DMS153 treated with DMSO at 0.1 percent for 48 hours (cell line): ENCODE measurements around the gene ACTC1.

Experiments
- DNase-seq: peaks from one replicate; lab custom pipeline; 2025; ENCODE audit not compliant: unreplicated experiment; lab: John Stamatoyannopoulos, UW

ACTC1 gene

DNA sequence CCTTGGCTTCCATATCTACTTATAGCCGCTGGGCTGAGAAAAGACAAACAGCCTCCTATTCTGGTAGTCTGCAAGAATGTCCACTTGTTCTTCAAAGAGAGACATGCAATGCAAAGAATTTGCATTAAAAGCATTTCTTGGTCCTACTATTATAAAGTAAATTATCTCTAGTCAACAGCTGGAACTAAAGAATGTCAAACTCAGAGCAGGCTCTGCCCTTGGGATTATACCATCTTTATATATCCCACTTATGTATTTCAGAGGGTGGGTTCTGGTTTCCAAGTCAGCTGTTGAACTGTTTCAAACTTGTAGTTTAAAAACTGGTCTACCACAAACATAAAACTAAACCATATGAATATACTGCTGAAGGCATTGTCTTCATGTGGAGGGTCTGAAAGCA is 7.0 kb upstream of the ACTC1 start:
- no peak for DNase-seq

DNA sequence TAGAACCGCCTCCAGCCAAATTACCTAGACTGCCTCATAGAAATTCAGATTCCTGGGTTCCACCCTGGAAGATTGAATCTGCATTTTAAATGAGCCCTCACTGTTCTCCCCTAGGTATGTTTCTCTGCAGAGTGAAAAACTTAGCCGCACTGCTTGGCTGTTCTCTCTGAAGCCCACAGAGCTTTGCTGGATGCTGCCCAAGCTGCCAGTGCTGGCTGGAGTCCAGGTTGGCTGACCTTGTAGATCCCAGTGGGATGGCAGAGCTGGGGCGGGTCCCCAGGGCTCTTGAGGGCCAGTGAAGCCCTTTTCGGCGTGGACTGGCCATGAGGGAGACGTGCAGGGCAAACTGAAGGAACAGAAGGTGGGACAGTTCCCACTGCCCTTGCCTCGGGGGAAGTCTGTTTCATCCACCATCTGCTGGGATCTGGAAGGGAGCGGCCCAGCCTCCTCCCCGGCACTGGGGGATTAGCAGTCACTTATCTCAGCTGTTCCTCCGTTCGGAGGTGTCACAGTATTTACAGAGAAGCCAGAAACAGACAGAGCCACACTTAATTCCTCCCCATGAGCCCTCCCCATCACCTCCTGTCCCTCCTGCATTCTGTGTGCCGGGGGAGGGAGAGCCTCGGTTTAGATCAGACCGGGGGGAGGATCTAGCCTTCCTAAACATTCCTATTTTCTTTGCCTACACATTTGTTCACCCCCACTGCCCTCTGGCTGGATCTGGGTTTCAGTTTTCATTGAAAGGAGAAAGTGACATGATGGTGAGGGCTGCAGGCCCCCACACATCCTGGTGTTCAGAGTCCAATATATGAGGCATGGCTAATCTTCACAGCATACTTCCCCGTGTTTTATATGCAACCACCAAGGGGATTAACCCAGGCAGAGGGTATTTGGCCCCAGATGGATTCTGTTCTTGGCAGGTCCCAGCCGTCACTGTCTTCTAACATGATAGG is 4.1 kb upstream of the ACTC1 start:
- DNase-seq: no peak

DNA sequence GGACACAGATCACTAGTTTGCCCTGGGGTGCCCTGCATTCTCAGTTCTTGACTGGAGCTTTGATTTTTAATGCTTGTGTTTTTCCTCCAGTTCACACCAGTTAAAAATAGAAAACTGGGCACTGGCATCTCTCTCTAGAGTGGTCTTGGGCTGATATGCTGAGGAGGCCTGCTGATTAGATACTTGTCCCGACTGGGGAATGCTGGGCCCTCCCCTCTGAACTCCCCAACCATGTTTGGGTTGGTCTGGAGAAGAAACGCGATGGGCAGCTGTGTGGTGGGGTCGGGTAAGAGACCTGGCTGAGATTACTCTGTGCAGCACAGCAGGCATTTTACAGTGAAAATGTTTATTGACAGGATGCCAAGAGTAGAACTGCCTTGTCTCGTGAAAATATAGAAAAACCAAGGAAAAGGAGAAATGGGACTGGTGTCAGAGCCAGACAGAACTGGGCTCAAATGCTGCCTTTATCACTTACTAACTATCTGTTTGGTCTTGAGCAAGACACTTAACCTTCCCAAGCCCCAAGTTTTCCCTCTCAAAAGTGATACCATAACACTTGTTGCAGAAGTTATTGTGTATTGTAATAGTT is 1.6 kb upstream of the ACTC1 start:
- DNase-seq: no peak

DNA sequence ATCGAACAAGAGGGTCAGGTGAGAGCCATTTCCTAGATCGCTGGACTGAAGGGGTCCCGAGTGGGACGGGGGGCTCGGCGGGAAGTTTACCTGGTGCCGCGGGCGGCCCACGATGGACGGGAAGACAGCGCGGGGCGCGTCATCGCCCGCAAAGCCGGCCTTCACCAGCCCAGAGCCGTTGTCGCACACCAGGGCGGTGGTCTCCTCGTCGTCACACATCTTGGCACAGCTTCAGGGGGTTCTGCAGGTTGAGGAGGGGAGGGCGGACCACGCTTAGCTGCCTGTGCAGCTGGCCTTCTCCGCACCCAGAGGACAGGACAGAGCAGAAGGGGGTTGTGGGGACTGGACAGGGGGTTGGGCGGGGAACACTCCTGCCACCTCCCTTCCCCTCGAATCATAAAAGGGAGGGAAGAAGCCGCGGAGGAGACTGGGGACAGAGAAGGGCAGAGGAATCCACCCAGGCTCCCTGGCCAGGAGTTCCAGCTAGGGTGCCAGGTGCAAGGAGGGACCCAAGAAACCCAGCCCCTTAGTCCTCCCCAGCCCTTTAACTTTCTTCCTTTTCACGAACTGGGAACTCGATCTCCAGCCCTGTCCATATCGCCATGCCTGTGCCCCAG is 651 bp downstream of the ACTC1 start:
- DNase-seq: no peak

DNA sequence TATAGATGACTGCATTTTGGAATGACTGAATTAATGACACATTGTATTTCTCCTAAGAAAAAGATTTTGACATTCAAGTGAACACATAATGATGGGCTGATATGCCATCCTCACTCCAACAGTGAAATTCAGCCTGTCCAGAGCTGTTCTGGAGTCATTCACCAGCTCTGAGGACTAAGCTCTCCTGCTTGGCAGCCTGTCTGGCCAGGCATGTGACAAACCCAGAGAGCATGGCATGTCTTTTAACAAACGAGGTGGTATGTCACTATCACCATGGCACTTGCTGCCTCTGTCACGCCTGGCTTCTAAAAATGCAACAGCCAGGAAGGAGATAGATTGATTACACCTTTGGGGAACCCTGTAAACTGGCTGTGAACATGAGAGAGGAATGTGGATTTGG is 1.4 kb downstream of the ACTC1 start:
- no peak for DNase-seq

DNA sequence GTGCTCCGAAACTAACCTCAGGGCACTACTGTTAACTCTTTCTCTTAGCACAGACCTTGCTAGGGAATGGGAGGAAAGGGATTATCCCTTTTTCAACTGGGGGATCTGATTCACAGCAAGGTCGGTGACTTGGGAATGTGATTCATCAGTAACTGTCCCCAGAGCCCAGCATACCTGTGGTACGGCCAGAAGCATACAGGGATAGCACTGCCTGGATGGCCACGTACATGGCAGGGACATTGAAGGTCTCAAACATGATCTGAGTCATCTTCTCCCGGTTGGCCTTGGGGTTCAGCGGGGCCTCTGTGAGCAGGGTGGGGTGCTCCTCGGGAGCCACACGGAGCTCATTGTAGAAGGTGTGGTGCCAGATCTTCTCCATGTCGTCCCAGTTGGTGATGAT is 2.3 kb downstream of the ACTC1 start:
- DNase-seq: no peak

DNA sequence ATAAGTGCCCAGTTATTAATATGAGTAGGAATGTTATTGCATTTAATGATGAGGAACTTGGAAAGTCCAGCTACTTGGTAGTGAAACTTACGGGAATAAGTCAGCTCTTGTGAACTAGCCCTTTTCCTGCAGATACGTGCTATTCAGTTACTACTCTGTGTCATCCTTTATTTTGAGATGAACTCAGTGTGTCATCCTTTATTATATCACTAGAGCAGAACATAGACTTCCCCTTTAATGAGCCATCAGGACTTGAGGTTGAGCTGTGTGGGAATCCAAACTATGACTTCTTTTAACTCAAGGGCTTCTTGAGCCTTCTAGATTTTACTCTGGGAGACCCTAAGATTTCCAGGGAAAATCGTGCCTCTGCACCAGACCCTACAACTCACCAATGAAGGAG is 3.6 kb downstream of the ACTC1 start:
- no peak for DNase-seq

DNA sequence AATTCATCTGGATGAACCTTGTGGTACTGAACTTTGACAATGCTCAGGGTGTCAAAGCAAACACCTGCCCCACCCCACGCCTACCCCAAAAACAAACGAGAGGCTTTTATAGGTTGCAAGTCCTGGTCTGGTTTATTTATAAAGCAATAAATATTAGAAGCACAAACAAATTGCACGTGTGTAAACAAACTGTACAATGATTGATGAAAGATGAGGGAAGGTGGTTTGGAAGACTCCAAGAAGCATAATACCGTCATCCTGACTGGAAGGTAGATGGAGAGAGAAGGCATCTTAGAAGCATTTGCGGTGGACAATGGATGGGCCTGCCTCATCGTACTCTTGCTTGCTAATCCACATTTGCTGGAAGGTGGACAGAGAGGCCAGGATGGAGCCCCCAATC is 5.2 kb downstream of the ACTC1 start:
- DNase-seq: no peak

DNA sequence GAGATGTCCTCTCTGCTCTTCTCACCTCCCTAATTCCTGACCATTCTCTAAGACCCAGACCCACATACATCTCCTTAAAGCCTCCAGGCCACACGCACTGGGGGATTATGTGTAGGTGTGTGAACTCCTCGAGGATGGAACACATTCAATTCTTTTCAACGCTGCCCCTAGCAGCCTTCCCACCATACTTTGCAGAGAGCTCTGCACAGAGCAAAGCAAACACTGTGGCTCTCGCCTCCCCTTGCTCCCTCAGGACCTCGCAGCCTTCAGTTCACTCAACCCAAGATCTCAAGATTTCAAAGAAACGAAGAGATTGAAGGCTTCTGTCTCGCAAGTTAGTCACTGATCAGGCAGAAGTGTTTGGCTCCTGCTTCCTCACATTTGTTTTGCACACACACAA is 6.0 kb downstream of the ACTC1 start:
- no peak for DNase-seq

DNA sequence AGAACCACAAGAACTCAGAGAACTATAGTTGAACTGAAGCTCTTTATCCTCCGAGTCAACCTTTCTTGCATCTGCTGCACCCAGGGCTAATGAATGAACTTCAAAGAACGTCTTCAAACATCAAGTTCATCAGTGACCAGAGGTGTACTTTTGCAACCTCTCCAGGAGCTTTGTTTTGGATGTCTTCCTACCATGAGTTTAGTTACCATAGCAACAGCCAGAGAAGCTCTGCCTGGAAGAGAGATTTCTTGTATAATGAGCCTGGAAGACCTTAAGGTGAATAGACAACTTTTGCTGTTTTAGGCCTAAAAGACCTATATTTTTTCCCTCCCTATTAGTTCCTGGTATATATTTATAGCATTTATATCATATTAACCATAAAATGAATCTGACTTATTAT is 9.1 kb downstream of the ACTC1 start:
- DNase-seq: no peak

DNA sequence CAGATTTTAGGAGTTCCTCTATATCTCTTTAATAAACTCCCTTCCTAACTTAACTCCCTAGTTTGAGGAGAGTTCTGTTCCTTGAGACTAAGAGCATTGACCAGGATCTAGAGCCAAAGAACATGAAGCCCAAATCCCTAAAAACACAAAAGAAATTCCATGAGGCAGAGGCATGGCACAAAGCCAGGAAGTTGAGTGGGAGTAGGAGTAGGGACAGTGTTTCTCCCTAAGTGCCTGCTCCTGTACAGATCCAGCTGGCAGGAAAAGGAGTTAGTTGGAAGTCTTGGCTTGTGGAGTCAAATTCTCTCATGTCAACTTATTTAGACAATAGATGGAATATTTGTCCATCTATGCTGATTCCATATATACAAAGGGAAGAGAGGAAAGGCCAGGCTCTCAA is 11.4 kb downstream of the ACTC1 start:
- DNase-seq: no peak

DNA sequence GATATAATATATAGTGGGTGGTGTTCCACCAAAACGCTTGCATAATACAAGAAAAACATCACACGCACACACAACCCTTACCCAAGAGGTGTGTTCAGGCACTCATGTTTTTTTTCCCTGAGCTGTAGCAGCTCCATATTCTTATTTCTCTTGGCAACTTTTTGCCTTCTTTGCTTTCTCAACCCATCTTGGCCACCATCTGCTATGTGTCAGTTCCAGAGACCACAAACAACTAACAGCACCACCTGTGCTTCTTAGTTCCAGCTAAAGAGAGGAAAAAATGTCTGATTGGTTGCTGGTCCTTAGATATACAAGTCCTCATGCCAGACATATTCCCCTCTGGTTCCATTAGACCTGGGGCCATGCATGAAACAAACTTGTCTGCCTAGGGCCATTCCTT is 11.9 kb downstream of the ACTC1 start:
- DNase-seq: no peak

DNA sequence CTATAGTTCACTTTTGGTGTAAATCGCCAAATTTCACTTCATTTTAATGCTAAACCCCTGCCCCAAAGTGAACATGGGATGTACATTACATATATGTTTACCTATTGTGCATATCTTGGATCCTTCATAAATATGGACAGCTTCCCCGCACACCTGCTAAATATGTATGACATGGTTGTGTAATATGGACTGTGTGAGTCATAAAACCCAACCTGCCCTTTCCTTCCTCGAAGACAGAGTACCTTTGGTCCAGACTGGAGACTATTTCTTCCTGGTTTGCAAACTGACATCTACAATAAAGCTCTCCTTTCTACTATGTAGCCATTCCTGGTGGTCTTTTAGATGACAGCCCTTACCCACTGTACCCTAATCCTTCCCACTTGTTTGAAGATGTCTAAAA is 12.4 kb downstream of the ACTC1 start:
- DNase-seq: no peak

DNA sequence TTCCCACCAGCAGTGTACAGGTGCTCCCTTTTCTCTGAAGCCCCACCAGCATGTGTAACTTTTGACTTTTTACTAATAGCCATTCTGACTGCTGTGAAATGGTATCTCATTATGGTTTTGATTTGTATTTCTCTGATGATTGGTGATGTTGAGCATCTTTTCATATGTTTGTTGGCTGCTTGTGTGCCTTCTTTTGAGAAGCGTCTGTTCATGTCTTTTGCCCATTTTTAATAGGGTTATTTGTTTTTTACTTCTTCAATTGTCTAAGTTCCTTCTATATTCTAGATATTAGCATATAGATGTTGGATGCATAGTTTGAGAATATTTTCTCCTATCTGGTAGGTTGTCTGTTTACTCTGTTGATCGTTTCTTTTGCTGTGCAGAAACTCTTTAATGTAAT is 14.6 kb downstream of the ACTC1 start:
- no peak for DNase-seq

DNA sequence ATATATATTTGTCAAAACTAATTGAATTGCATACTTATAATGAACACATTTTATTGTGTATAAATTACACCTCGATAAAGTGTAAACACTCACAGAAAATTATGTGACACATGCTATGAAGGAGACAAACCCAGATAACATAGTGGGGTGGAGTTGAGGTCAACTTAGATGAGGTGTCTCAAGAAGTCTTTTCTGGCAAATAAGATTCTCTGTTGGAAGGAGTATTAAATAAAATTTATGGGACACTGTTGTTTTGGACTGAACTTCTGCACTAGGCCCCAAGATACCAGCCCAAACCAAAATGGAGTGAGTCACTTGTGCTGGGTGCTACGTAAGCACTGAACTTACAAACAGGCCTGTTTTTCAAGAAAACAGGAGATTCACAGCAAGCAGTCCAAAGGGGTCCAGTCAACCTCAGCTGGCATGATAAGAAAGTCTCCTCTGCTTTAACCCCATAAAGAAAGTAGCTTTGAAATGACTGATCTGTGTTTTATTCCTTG is 18.7 kb downstream of the ACTC1 start:
- no peak for DNase-seq

DNA sequence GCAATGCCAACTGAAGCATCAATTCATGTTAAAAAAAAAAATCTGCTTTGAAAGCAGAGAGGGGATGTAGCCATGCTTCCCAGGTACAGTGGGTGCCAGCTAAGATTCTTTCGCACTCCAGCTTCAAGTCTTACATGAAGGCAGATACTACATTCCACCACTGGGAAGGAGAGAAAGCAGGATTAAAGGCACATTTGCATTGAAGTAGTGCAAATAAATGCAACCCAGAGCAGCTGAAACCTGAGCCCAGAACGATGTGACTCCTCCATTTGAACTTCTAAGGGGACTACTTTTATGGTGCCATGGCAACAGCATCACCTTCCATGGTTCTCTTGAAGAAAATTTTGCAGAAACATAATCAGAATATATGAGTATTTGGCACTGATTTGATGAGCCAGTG is 21.4 kb downstream of the ACTC1 start:
- DNase-seq: no peak

DNA sequence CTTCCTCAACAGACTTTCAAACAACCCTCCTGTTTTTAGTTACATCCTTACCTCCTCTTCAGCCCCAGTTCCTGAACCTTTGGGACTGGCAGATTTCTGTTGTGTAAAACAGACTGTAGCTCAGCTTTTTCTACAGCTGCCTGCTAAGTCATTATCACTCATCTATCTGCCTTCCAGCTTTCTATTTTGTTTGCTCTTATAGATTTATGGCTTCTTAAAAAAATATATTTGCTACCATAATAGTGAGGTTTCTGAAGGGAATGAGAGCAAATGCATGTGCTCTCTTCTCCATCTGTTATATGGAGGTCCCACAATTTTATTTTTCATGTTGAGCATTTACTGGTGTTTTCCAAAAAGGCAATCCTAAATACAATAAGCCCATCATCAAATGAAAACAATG is 22.3 kb downstream of the ACTC1 start:
- DNase-seq: no peak

DNA sequence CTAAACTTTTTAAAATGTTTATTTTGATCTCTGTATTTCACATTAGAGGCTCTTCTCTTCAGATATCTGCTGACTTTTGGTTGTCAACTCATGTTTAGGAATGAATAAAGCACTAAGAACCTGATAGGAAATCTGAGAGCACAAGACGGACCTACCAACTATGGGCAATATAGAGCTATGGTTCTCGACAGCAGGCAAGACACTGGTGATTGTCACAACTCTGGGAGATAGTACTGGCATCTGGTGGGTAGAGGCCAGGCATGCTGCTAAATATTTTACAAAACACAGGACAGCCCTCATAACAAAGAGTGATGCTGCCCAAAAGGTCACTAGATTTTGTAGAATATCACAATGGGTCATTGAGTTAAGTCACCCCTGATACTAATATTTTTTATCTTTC is 23.0 kb downstream of the ACTC1 start:
- DNase-seq: no peak

DNA sequence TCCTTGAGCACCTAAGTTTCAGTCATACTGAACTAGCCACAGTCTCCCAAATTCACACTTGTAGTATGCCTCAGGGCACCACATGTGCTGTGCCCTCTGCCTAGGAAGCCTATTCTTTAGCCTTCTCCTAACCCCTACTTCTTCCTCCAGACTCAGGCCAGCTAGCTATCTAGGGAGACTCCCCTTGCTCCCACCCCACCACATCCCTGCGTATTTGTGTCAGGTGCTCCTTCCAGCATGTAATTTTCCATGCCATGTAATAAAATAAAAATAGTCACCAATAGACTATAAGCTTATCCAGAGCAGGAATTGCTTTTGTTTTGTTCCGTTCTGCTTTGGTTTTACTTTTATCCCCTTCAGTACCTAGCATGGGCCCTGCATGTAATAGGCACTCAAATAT is 25.6 kb downstream of the ACTC1 start:
- no peak for DNase-seq

DNA sequence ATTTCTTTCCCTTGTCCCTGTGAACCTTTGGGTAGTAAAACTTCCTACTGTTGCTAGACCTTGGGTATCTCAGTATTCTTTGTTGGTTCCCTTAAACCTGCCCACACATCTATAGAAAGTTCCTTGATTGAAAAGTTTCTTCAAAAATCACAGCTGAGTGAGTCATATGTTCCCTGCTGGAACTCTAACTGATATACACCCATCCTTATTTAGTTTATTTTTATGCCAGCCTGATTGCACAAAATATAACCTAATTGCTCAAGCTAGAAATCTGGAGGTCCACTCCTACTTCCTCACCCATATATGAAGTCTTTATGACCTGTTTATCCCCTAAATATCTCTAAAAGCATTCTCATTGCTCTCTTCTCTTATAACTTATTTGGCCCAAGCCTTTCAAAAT is 26.8 kb downstream of the ACTC1 start:
- no peak for DNase-seq

DNA sequence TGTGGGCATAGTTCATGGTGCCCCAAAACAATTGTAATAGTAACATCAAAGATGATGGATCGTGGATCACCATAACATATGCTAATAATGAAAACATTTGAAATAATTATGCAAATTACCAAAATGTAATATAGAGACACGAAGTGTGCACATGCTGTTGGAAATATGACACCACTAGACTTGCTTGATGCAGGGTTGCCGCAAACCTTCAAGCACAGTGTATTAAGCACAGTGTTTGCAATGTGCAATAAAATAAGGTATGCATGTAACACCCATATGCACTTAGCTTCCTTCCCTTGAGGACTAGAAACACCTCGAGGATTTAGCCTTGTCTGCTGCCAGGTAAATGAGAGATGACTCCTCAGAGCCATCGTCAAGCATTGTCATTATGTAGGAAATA is 29.6 kb downstream of the ACTC1 start:
- no peak for DNase-seq

DNA sequence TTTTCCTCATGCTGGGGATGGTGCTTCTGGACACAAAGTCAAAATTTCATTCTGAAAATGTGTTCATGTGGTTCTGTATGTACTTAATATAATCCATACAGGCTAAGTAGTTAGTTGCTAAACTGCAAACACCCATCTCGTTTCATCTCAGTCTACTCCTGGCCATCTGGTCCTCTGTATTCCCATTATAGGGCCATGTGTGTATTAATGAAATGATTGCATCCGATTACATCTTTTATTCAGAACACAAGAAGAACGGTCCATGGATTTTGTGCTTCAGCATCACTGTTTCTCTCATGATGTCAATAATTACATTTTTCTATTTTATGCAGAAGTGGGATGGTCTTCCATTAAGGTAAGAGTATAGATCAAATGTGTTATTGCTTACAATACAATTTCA is 34.4 kb downstream of the ACTC1 start:
- no peak for DNase-seq
